Ovary (tissue), 9 donors: ENCODE data around the gene EEF1G. TPM values are rescaled to one million over a fixed set of nuclear protein-coding genes. Genes with fewer than 3 reads are reported as not detected.
A peak's percentile ranks its signal among the peaks of the same experiment; 100 is the strongest.

ENCODE experiments used
- DNase-seq, 5 donors: peaks; one replicate each; pipeline ENCODE4 v3.0.0-alpha.2; 2019 to 2020
- H3K27ac ChIP-seq, 2 donors: fragments of 200-600 bp; one replicate each; pipeline versions ENCODE4 v1.5.1 to v1.8.0; 2019 to 2022
- H3K27me3 ChIP-seq: fragments of 200-600 bp; one replicate; pipeline ENCODE4 v1.8.0; 2022
- H3K36me3 ChIP-seq: fragments of 200-600 bp; sonication (generic); one replicate; pipeline ENCODE4 v1.5.1; 2019
- H3K4me1 ChIP-seq: one replicate; pipeline ENCODE4 v1.8.1; 2013; ENCODE audit warnings: mild to moderate bottlenecking, moderate library complexity; ENCODE audit not compliant: insufficient read depth
- H3K4me3 ChIP-seq: fragments of 200-600 bp; sonication (generic); one replicate; pipeline ENCODE4 v1.5.1; 2017
- H3K9me3 ChIP-seq, 2 donors: fragments of 200-600 bp in 1 of 2; sonication (generic) in 1 of 2; one replicate each; pipeline versions ENCODE4 v1.5.1 to v1.8.1; 2013 to 2019; ENCODE audit warnings: mild to moderate bottlenecking in 1 of 2, moderate library complexity in 1 of 2
- CTCF ChIP-seq, 3 donors: fragments of 450-650 bp in 2 of 3; fragments of 200-600 bp in 1 of 3; IDR thresholded peaks; one replicate each; pipeline versions ENCODE4 v1.5.1 to v1.8.0; 2016 to 2022; ENCODE audit warnings: antibody characterized with exemption in 3 of 3, mild to moderate bottlenecking in 1 of 3
- EP300 ChIP-seq: sonication (generic); formaldehyde crosslinking; IDR thresholded peaks from one replicate; pipeline ENCODE4 v1.6.1; 2017; ENCODE audit warnings: antibody characterized with exemption
- POLR2A ChIP-seq: fragments of 450-650 bp; IDR thresholded peaks from one replicate; pipeline ENCODE4 v1.6.1; 2017; ENCODE audit warnings: antibody characterized with exemption, mild to moderate bottlenecking, moderate library complexity
- WGBS, 3 donors: extraction: QIAGEN DNeasy Blood & Tissue Kit in 1 of 3; methylation state at CpG; one replicate each; pipeline versions ENCODE4 v1.1.5 to v1.1.7; 2013 to 2017; 5-methylcytosine and 5-hydroxymethylcytosine counted together
- intact Hi-C, 4 donors: fragments of 100-400 bp; cut with DNase I; formaldehyde crosslinking; loops; one replicate each; pipeline versions ENCODE4 v1.11.0 to v1.15.1; 2022 to 2023
- polyA plus RNA-seq, 2 donors: library from polyadenylated mRNA; stranded (reverse); fragments of 200-250 nt in 1 of 2; fragments of 350-450 nt in 1 of 2; fragmentation: Illumina TruSeq in 1 of 2; extraction: RNeasy Lipid Tissue Mini Kit (QIAGEN cat#74804) in 1 of 2; gene quantifications; one replicate each; pipeline ENCODE4 v1.2.3, GENCODE V29; 2013 to 2014
- total RNA-seq, 7 donors: library from RNA; depleted of rRNA in 2 of 7; stranded (reverse); fragments of >200 nt in 2 of 7; fragmentation: NEBNext Ultra II Directional in 3 of 7; extraction: Animal tissue kit (Norgen Biotek cat#: 25700) in 3 of 7; gene quantifications; one replicate each; pipeline versions ENCODE4 v1.1.0 to v1.2.4, GENCODE V29; 2016 to 2023
- donor health status: DM: no; HTN: no; CAD: no; lungs with moderate emphysema.
- donor health status: DM: no; HTN: no; CAD: no.
- donor health status: Bipolar disorder and iron deficiency.
- donor health status: DM: yes; HTN: yes; CAD: no.
- donor health status: DM: no; HTN: no; CAD: no.
- donor health status: DM: yes; HTN: yes; CAD: no.

The EEF1G gene
- total and polyA plus RNA-seq, 9 donors: 2,147 to 3,023 (median 2,476) TPM

- WGBS, 3 donors: 0 to 1% (median 0%) methylated on average over 33 to 69 of the region's 69 CpGs
- no peaks in the 10 kb centered on the region for H3K9me3 ChIP-seq
- peak; percentile 83 to 87 (median 85) for DNase-seq
- no peak for TF ChIP-seq EP300
- peak in 1 of 3 donors; percentile 36 for TF ChIP-seq CTCF (IDR thresholded peaks at IDR 0.05)
- peak; percentile 83 for TF ChIP-seq POLR2A
- intact Hi-C loops: no loop called here
- H3K4me3 ChIP-seq: peak within 1 kb of the TSS; percentile 99
- H3K4me1 ChIP-seq: peaks cover 24% of the 10 kb centered on the region
- peak within 1 kb of the TSS; percentile 81 to 94 for H3K27ac ChIP-seq
- no peaks in the 10 kb centered on the region for H3K36me3 ChIP-seq
- no peaks in the 10 kb centered on the region for H3K27me3 ChIP-seq
These were observed 27.3 kb downstream of the EEF1G start, which contains the start of gene AHNAK for GRCh38 chr11:62546244-62546928. Gene AHNAK (minus strand): TSS chr11:62546806. CDS start chr11:62536098, 10,708 bp downstream.

- Histone ChIP-seq H3K9me3 (no peaks in the 10 kb centered on the region), H3K27ac (peak overlapping the region; percentile 81 to 94), H3K4me3 (peak overlapping the region; percentile 99), H3K36me3 (no peaks in the 10 kb centered on the region), H3K4me1 (peaks cover 32% of the 10 kb centered on the region), H3K27me3 (no peaks in the 10 kb centered on the region)
- TF ChIP-seq CTCF (IDR thresholded peaks at IDR 0.05): peak in 2 of 3 donors; percentile 6 to 8
- TF ChIP-seq EP300: no peak
- TF ChIP-seq POLR2A: peak; percentile 32
- 0% methylated on average over 54 to 59 of the region's 59 CpGs for WGBS, 3 donors
- intact Hi-C loops: loop anchor here in 1 of 4 donors (2.0 kb wide), 1 partner anchor 145 kb away; no protein-coding TSS in a partner anchor
- DNase-seq: peak; percentile 96 to 98 (median 98)
These were observed 28.1 kb downstream of the EEF1G start for GRCh38 chr11:62545437-62546243.

GRCh38 chr11:62544581-62545436 lies 28.9 kb downstream of the EEF1G start:
- intact Hi-C loops: loop anchor here in 2 of 4 donors (2.0 to 5.0 kb wide), 3 partner anchors 113 to 148 kb away; no protein-coding TSS in a partner anchor
- Histone ChIP-seq H3K4me1 (peaks cover 37% of the 10 kb centered on the region), H3K9me3 (no peaks in the 10 kb centered on the region), H3K4me3 (peak overlapping the region; percentile 99), H3K36me3 (no peaks in the 10 kb centered on the region), H3K27ac (peak overlapping the region; percentile 81 to 94), H3K27me3 (no peaks in the 10 kb centered on the region)
- WGBS, 3 donors: 1 to 4% (median 3%) methylated on average over 21 to 32 of the region's 32 CpGs
- peak in 1 of 5 donors; percentile 39 for DNase-seq
- no peak for TF ChIP-seq CTCF (IDR thresholded peaks at IDR 0.05)
- no peak for TF ChIP-seq EP300
- no peak for TF ChIP-seq POLR2A
